Measurements from ENCODE around the gene CSNK1E. TPM values are rescaled to one million over a fixed set of nuclear protein-coding genes. Genes with fewer than 3 reads are reported as not detected.

The CSNK1E gene
- total RNA-seq, 1 experiment from 2014 or later: 129 TPM

DNA sequence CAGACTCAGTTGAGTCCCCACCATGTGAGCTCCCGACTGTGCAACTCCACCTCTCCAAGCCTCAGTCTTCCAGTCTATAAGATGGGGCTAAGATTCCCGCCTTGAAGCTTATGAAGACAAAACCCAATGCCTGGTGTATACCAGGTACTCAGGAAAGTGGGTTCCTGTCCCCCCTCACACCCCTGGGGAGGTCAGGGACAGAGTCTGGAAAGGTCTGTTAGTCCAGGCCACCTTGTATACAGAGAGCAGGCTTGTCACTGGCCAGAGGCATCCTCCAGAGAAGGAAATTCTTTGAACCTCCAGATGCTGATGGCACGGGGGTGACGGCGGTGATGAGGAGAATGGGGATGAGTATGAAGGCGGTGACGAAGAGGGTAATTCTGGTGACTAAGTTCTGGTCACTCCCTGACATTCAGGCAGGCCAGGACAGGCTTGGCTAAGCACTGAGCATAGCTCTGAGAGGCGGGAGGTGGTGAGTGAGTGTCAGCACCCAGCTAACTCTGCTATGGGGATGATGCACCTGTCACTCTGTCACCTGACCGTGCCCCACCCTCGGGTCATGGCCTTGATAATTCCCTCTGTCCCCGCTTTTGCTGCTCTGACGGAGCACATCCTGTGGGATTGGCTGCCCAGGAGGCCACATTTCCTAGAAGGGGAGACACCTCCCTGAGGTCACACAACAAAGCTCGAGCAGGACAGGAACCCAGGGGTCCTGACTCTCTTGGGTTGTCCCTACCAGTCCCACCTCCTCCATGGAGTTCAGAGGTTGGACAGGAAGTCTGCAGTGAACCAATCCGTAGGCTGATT lies 30.9 kb upstream of the CSNK1E start:
- no peak for DNase-seq
- no peak overlapping the region for H3K4me3 Mint-ChIP-seq (ENCODE audit: unreplicated experiment)
- no peaks in the 10 kb centered on the region for H3K27me3 Mint-ChIP-seq (ENCODE audit: insufficient read depth, unreplicated experiment)
- H3K9me3 ChIP-seq: no peaks in the 10 kb centered on the region
- intact Hi-C loops (cut with micrococcal nuclease; ENCODE audit: unreplicated experiment): no loop called here
- no TSS peak for BruUV-seq (replicated peaks)
- H3K36me3 ChIP-seq (ENCODE audit: control insufficient read depth, insufficient read depth, low read length): no peaks in the 10 kb centered on the region
- no peaks in the 10 kb centered on the region for H3K9me3 Mint-ChIP-seq (ENCODE audit: unreplicated experiment)
- peak overlapping the region; percentile 21 for H3K27ac Mint-ChIP-seq (ENCODE audit: unreplicated experiment)
- ChIA-PET CTCF (interaction anchor here (0.9 kb wide), 1 partner anchor 296 kb away, joined by 3 read pairs; no protein-coding TSS in a partner anchor), POLR2A (no interaction called here)
- H3K36me3 Mint-ChIP-seq (ENCODE audit: insufficient read depth, unreplicated experiment): peaks cover 7% of the 10 kb centered on the region
- TF ChIP-seq, protein P1, sequence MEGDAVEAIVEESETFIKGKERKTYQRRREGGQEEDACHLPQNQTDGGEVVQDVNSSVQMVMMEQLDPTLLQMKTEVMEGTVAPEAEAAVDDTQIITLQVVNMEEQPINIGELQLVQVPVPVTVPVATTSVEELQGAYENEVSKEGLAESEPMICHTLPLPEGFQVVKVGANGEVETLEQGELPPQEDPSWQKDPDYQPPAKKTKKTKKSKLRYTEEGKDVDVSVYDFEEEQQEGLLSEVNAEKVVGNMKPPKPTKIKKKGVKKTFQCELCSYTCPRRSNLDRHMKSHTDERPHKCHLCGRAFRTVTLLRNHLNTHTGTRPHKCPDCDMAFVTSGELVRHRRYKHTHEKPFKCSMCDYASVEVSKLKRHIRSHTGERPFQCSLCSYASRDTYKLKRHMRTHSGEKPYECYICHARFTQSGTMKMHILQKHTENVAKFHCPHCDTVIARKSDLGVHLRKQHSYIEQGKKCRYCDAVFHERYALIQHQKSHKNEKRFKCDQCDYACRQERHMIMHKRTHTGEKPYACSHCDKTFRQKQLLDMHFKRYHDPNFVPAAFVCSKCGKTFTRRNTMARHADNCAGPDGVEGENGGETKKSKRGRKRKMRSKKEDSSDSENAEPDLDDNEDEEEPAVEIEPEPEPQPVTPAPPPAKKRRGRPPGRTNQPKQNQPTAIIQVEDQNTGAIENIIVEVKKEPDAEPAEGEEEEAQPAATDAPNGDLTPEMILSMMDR (IDR thresholded peaks at IDR 0.05; ENCODE audit: insufficient read depth in 1 of 2, low read depth in 1 of 2, low read length in 1 of 2, severe bottlenecking in 1 of 2, unreplicated experiment in 1 of 2): no peak
- no peak overlapping the region for H3K4me3 ChIP-seq (ENCODE audit: low read depth, low read length)
- no peaks in the 10 kb centered on the region for H3K4me1 Mint-ChIP-seq (ENCODE audit: low read depth, unreplicated experiment)
- 0 out of 2 replicates have a peak, but pooled peaks cover 5% of the 10 kb centered on the region for H3K4me1 ChIP-seq
- H3K27me3 ChIP-seq (replicated peaks; ENCODE audit: control insufficient read depth, insufficient read depth, low read length): no peaks in the 10 kb centered on the region

DNA sequence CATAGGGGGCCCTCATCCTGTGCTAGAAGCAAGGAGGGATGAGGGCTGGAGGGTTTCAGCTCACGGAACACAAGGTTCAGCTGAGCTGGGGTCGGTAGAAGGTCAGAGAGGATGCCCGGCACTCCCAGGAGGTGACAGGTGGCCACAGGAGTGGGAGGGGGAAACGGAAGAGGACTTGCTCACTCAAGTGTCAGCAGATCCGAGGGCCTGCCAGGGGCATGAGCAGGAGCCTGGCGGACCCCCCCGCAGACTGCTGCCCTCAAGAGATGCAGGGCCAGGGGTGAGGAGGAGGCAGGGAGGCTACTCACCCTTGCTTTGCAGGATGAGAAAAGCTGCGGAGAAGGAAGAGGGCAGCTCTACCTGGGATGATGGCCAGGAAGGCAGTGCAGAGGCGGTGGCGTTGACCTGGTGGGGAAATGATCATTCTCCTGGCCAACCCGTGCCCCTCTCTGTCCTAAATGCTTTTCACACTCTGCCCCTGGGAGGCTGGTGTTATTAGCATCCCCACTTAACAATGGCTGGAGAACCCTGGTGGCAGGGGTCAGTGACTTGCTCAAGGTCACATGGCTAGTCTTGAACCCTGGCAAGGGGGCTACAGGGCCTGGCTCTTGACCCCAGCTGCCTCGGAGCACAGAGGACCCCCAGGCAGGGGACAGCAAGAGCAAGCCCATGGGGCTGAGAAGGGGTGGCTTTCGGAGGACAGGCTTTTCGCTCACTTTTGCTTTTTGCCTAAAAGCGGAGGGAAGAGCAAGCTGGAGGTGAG lies 30.1 kb upstream of the CSNK1E start:
- Mint-ChIP-seq H3K27ac (ENCODE audit: unreplicated experiment) (peak overlapping the region; percentile 58), H3K9me3 (ENCODE audit: unreplicated experiment) (no peaks in the 10 kb centered on the region), H3K36me3 (ENCODE audit: insufficient read depth, unreplicated experiment) (peaks cover 7% of the 10 kb centered on the region), H3K27me3 (ENCODE audit: insufficient read depth, unreplicated experiment) (no peaks in the 10 kb centered on the region), H3K4me3 (ENCODE audit: unreplicated experiment) (no peak overlapping the region), H3K4me1 (ENCODE audit: low read depth, unreplicated experiment) (no peaks in the 10 kb centered on the region)
- Histone ChIP-seq H3K9me3 (no peaks in the 10 kb centered on the region), H3K36me3 (ENCODE audit: control insufficient read depth, insufficient read depth, low read length) (no peaks in the 10 kb centered on the region), H3K27me3 (replicated peaks; ENCODE audit: control insufficient read depth, insufficient read depth, low read length) (no peaks in the 10 kb centered on the region), H3K4me3 (ENCODE audit: low read depth, low read length) (no peak overlapping the region), H3K4me1 (0 out of 2 replicates have a peak, but pooled peaks cover 5% of the 10 kb centered on the region)
- no peak for DNase-seq
- intact Hi-C loops (cut with micrococcal nuclease; ENCODE audit: unreplicated experiment): no loop called here
- CTCF ChIA-PET: interaction anchor here (0.9 kb wide), 1 partner anchor 295 kb away, joined by 3 read pairs; no protein-coding TSS in a partner anchor
- TF ChIP-seq, protein P1 (IDR thresholded peaks at IDR 0.05; ENCODE audit: insufficient read depth in 1 of 2, low read depth in 1 of 2, low read length in 1 of 2, severe bottlenecking in 1 of 2, unreplicated experiment in 1 of 2): no peak
- no TSS peak for BruUV-seq (replicated peaks)
- POLR2A ChIA-PET: interaction anchor here (0.5 kb wide), 1 partner anchor 540 kb away, joined by 4 read pairs; the partner anchor contains the start of gene GCAT

DNA sequence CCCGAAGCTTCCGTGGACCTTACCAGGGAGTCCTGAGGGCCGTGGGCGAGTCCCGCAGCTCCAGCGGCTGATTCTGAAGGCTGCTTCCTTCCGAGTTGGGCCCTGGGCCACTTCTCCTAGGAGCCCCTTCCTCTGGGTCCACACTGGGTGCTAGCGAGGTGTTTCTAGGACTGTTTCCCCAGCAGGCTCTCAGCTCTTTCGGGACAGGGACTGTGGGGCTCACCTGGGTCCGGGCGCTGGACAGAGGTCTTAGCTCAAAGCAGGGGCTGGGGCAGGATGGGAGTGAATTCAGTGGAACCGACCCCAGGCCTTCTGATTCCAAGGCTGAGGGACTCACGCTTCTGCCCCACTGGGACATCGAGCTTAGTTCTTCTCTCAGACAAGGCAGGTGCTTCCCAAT lies 29.3 kb upstream of the CSNK1E start:
- H3K27me3 Mint-ChIP-seq (ENCODE audit: insufficient read depth, unreplicated experiment): no peaks in the 10 kb centered on the region
- no peaks in the 10 kb centered on the region for H3K36me3 ChIP-seq (ENCODE audit: control insufficient read depth, insufficient read depth, low read length)
- no peak for DNase-seq
- intact Hi-C loops (cut with micrococcal nuclease; ENCODE audit: unreplicated experiment): no loop called here
- H3K27me3 ChIP-seq (replicated peaks; ENCODE audit: control insufficient read depth, insufficient read depth, low read length): no peaks in the 10 kb centered on the region
- H3K4me3 Mint-ChIP-seq (ENCODE audit: unreplicated experiment): no peak overlapping the region
- 0 out of 2 replicates have a peak, but pooled peaks cover 5% of the 10 kb centered on the region for H3K4me1 ChIP-seq
- H3K27ac Mint-ChIP-seq (ENCODE audit: unreplicated experiment): no peak overlapping the region
- BruUV-seq (replicated peaks): no TSS peak
- H3K4me1 Mint-ChIP-seq (ENCODE audit: low read depth, unreplicated experiment): no peaks in the 10 kb centered on the region
- H3K9me3 Mint-ChIP-seq (ENCODE audit: unreplicated experiment): no peaks in the 10 kb centered on the region
- H3K9me3 ChIP-seq: no peaks in the 10 kb centered on the region
- peaks cover 7% of the 10 kb centered on the region for H3K36me3 Mint-ChIP-seq (ENCODE audit: insufficient read depth, unreplicated experiment)
- ChIA-PET CTCF (no interaction called here), POLR2A (no interaction called here)
- H3K4me3 ChIP-seq (ENCODE audit: low read depth, low read length): no peak overlapping the region
- TF ChIP-seq, protein P1 (IDR thresholded peaks at IDR 0.05; ENCODE audit: insufficient read depth in 1 of 2, low read depth in 1 of 2, low read length in 1 of 2, severe bottlenecking in 1 of 2, unreplicated experiment in 1 of 2): no peak

Measured in Caco-2 (cell line).